SK-N-MC (cell line): ENCODE data around the gene NTN3.

Experiments
- EZH2 ChIP-seq: fragments of 200-600 bp; sonication (generic); IDR thresholded peaks from one replicate; pipeline ENCODE4 v1.6.1; 2017; ENCODE audit warnings: antibody characterized with exemption
- FOXP2 ChIP-seq: optimal IDR thresholded peaks from 2 replicates; pipeline ENCODE3; 2011; ENCODE audit warnings: mild to moderate bottlenecking, moderate library complexity; ENCODE audit not compliant: insufficient read depth; ENCODE audit errors: extremely low read length, control extremely low read depth
- POLR2AphosphoS5 ChIP-seq: IDR thresholded peaks from 2 replicates; pipeline ENCODE4 v1.6.1; 2012; ENCODE audit warnings: mild to moderate bottlenecking, low read depth, low read length, borderline replicate concordance

DNA sequence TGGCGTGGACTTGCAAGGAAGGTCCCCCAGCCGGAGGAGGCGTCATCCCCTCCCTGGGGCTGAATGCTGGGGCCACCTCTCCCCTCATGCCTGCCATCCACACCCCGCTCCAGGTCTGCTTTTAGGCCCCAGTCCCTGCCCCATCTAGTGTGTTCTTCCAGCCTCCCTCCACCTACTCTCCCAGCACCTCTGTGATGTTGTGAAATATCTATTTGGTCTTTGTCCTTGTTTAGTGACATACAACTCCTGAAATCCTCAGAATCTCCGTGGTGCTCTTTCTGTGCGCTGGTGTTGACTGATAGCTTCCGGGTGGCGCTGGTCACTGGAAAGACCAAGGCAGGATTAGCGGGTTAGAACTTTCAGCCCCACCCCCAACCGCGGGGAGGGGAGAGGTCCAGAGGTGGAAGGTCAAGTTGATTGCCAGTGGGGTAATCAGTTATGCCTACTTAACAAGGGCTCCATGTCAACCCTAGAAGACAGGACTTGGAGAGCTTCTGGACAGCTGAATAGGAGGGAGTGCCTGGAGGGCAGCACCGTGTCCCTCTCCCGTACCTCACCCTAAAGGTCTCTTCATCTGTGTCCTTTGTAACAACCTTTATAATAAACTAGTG, 13.9 kb downstream of the NTN3 start:
- TF ChIP-seq POLR2AphosphoS5, result no peak
- no peak for TF ChIP-seq EZH2
- no peak for TF ChIP-seq FOXP2
